T-helper 17 cell (primary cell): Measurements from ENCODE around the gene TCF25. TPM values are rescaled to one million over a fixed set of nuclear protein-coding genes. Genes with fewer than 3 reads are reported as not detected.

Source experiments
- ATAC-seq: fragments of 150-1000 bp; cut with Tn5 transposase; 2 replicates; pipeline ENCODE4 v1.10.0; 2021; ENCODE audit warnings: mild to moderate bottlenecking, moderate library complexity
- DNase-seq, 3 donors: peaks; one replicate each; pipeline versions ENCODE4 v3.0.0 to v3.0.0-alpha.2; 2020 to 2021
- H3K9me3 ChIP-seq: one replicate; pipeline ENCODE4 v1.7.0; 2013; ENCODE audit warnings: low read length, mild to moderate bottlenecking; ENCODE audit not compliant: control insufficient read depth, poor library complexity, severe bottlenecking
- H3K27ac Mint-ChIP-seq: one replicate; pipeline ENCODE4 v1.8.0; 2022; ENCODE audit warnings: mild to moderate bottlenecking, moderate library complexity, mixed read lengths
- H3K27me3 Mint-ChIP-seq: one replicate; pipeline ENCODE4 v1.8.0; 2022; ENCODE audit warnings: mixed read lengths
- H3K36me3 Mint-ChIP-seq: one replicate; pipeline ENCODE4 v1.8.0; 2022; ENCODE audit warnings: low read depth, mixed read lengths
- H3K4me1 Mint-ChIP-seq: one replicate; pipeline ENCODE4 v1.8.0; 2022; ENCODE audit warnings: mild to moderate bottlenecking, mixed read lengths
- H3K4me3 Mint-ChIP-seq: one replicate; pipeline ENCODE4 v1.8.0; 2022; ENCODE audit warnings: mild to moderate bottlenecking, moderate library complexity, mixed read lengths
- total RNA-seq, 4 donors: library from RNA in 2 of 4; stranded (reverse) in 2 of 4; gene quantifications; one replicate each; pipeline ENCODE4 v1.2.3 and lab custom pipeline; 2022 to 2026

TCF25 gene
- total RNA-seq, 2 donors from 2014 or later, result 393 to 428 TPM

- Mint-ChIP-seq H3K27me3 (peaks cover 15% of the 10 kb centered on the region), H3K27ac (peak within 1 kb of the TSS; percentile 67), H3K4me1 (peaks cover 21% of the 10 kb centered on the region), H3K36me3 (no peaks in the 10 kb centered on the region), H3K4me3 (peak within 1 kb of the TSS; percentile 89)
- no peaks in the 10 kb centered on the region for H3K9me3 ChIP-seq
- peak; percentile 21 for ATAC-seq
- DNase-seq, result no peak
Observed at GRCh38 chr16:89918453-89919347, 45.3 kb downstream of the TCF25 start, which contains the start of gene MC1R. TSS of gene MC1R (plus strand) at chr16:89918862. CDS start at chr16:89919259, 397 bp downstream.

GRCh38 chr16:89919535-89920406 lies 46.4 kb downstream of the TCF25 start:
- peaks cover 15% of the 10 kb centered on the region for H3K27me3 Mint-ChIP-seq
- H3K27ac Mint-ChIP-seq, result no peak overlapping the region
- DNase-seq, result no peak
- ATAC-seq, result no peak
- H3K9me3 ChIP-seq, result no peaks in the 10 kb centered on the region
- H3K36me3 Mint-ChIP-seq, result no peaks in the 10 kb centered on the region
- H3K4me3 Mint-ChIP-seq, result peak overlapping the region; percentile 59
- H3K4me1 Mint-ChIP-seq, result peaks cover 24% of the 10 kb centered on the region

- ATAC-seq (no peak), DNase-seq (no peak)
- H3K9me3 ChIP-seq, result no peaks in the 10 kb centered on the region
- Mint-ChIP-seq H3K4me1 (peaks cover 24% of the 10 kb centered on the region), H3K4me3 (no peak overlapping the region), H3K27ac (no peak overlapping the region), H3K36me3 (no peaks in the 10 kb centered on the region), H3K27me3 (peaks cover 15% of the 10 kb centered on the region)
Observed at GRCh38 chr16:89920723-89921122, 47.3 kb downstream of the TCF25 start.

GRCh38 chr16:89921131-89921701 lies 47.8 kb downstream of the TCF25 start:
- H3K4me3 Mint-ChIP-seq, result no peak overlapping the region
- H3K27me3 Mint-ChIP-seq, result peaks cover 15% of the 10 kb centered on the region
- H3K9me3 ChIP-seq, result no peaks in the 10 kb centered on the region
- H3K27ac Mint-ChIP-seq, result no peak overlapping the region
- no peak for ATAC-seq
- peaks cover 24% of the 10 kb centered on the region for H3K4me1 Mint-ChIP-seq
- no peaks in the 10 kb centered on the region for H3K36me3 Mint-ChIP-seq
- no peak for DNase-seq

- no peak for DNase-seq
- H3K27ac Mint-ChIP-seq, result no peak overlapping the region
- H3K4me1 Mint-ChIP-seq, result peaks cover 24% of the 10 kb centered on the region
- no peaks in the 10 kb centered on the region for H3K36me3 Mint-ChIP-seq
- H3K4me3 Mint-ChIP-seq, result no peak overlapping the region
- peaks cover 15% of the 10 kb centered on the region for H3K27me3 Mint-ChIP-seq
- no peak for ATAC-seq
- H3K9me3 ChIP-seq, result no peaks in the 10 kb centered on the region
Observed at GRCh38 chr16:89921702-89922476, 48.5 kb downstream of the TCF25 start.

- peak overlapping the region; percentile 67 for H3K4me3 Mint-ChIP-seq
- no peak for ATAC-seq
- peaks cover 24% of the 10 kb centered on the region for H3K4me1 Mint-ChIP-seq
Observed at GRCh38 chr16:89922477-89922883, 49.1 kb downstream of the TCF25 start.

GRCh38 chr16:89922884-89923639 lies 49.7 kb downstream of the TCF25 start, which contains the start of gene TUBB3:
TSS of gene TUBB3 (plus strand) at chr16:89923342. CDS start at chr16:89923402, 60 bp downstream.
- H3K27ac Mint-ChIP-seq, result no peak within 1 kb of the TSS
- H3K9me3 ChIP-seq, result no peaks in the 10 kb centered on the region
- DNase-seq (peak in 2 of 3 donors; percentile 33 to 41), ATAC-seq (peak; percentile 35)
- peaks cover 20% of the 10 kb centered on the region for H3K4me1 Mint-ChIP-seq
- peak within 1 kb of the TSS; percentile 67 for H3K4me3 Mint-ChIP-seq
- H3K36me3 Mint-ChIP-seq, result no peaks in the 10 kb centered on the region
- H3K27me3 Mint-ChIP-seq, result peaks cover 21% of the 10 kb centered on the region

More at GRCh38 chr16:89922477-89922883, 49.1 kb downstream of the TCF25 start:
- no peak overlapping the region for H3K27ac Mint-ChIP-seq
- DNase-seq, result no peak
- peaks cover 16% of the 10 kb centered on the region for H3K27me3 Mint-ChIP-seq
- no peaks in the 10 kb centered on the region for H3K36me3 Mint-ChIP-seq
- H3K9me3 ChIP-seq, result no peaks in the 10 kb centered on the region

- Mint-ChIP-seq H3K4me3 (no peak overlapping the region), H3K36me3 (no peaks in the 10 kb centered on the region), H3K27me3 (peaks cover 21% of the 10 kb centered on the region), H3K4me1 (peaks cover 17% of the 10 kb centered on the region), H3K27ac (no peak overlapping the region)
- no peaks in the 10 kb centered on the region for H3K9me3 ChIP-seq
- ATAC-seq (no peak), DNase-seq (no peak)
Observed at GRCh38 chr16:89923640-89924296, 50.4 kb downstream of the TCF25 start.

GRCh38 chr16:89924297-89924924 lies 51.0 kb downstream of the TCF25 start:
- no peaks in the 10 kb centered on the region for H3K9me3 ChIP-seq
- peaks cover 13% of the 10 kb centered on the region for H3K4me1 Mint-ChIP-seq
- peak overlapping the region; percentile 68 for H3K4me3 Mint-ChIP-seq
- ATAC-seq (peak; percentile 38), DNase-seq (no peak)
- H3K36me3 Mint-ChIP-seq, result no peaks in the 10 kb centered on the region
- H3K27me3 Mint-ChIP-seq, result peaks cover 20% of the 10 kb centered on the region
- no peak overlapping the region for H3K27ac Mint-ChIP-seq

- Mint-ChIP-seq H3K4me1 (peaks cover 10% of the 10 kb centered on the region), H3K27ac (no peak overlapping the region), H3K4me3 (no peak overlapping the region), H3K27me3 (peaks cover 19% of the 10 kb centered on the region), H3K36me3 (peaks cover 1% of the 10 kb centered on the region)
- ATAC-seq (no peak), DNase-seq (no peak)
- H3K9me3 ChIP-seq, result no peaks in the 10 kb centered on the region
Observed at GRCh38 chr16:89924925-89925307, 51.5 kb downstream of the TCF25 start.

GRCh38 chr16:89925596-89926079 lies 52.2 kb downstream of the TCF25 start:
- DNase-seq (no peak), ATAC-seq (no peak)
- Mint-ChIP-seq H3K4me1 (peaks cover 7% of the 10 kb centered on the region), H3K27me3 (peaks cover 19% of the 10 kb centered on the region), H3K4me3 (peak overlapping the region; percentile 55), H3K36me3 (peaks cover 2% of the 10 kb centered on the region), H3K27ac (no peak overlapping the region)
- H3K9me3 ChIP-seq, result no peaks in the 10 kb centered on the region
